ENCODE results near the gene CPTP.

DNA sequence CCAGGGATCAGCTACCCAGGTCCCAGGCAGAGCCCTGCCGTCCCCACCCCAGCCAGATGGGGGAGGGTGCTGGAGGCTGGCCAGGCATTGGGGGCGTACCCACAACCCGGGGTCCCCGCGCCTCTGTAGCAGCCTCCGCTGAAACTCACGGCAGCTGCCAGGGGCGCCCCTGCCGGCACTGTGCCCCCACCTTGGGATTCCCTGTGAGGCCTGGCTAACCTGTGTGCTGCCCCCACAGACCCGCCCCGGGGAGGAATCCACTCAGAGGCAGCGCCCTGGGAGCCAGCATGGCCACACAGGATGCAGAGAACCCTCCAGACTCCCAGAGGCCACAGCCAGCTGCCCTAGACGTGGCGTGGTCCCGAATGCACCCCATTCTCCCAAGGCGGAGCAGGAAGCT lies 20.8 kb downstream of the CPTP start:
- TF ChIP-seq, protein P1, sequence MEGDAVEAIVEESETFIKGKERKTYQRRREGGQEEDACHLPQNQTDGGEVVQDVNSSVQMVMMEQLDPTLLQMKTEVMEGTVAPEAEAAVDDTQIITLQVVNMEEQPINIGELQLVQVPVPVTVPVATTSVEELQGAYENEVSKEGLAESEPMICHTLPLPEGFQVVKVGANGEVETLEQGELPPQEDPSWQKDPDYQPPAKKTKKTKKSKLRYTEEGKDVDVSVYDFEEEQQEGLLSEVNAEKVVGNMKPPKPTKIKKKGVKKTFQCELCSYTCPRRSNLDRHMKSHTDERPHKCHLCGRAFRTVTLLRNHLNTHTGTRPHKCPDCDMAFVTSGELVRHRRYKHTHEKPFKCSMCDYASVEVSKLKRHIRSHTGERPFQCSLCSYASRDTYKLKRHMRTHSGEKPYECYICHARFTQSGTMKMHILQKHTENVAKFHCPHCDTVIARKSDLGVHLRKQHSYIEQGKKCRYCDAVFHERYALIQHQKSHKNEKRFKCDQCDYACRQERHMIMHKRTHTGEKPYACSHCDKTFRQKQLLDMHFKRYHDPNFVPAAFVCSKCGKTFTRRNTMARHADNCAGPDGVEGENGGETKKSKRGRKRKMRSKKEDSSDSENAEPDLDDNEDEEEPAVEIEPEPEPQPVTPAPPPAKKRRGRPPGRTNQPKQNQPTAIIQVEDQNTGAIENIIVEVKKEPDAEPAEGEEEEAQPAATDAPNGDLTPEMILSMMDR (IDR thresholded peaks at IDR 0.05; ENCODE audit: borderline replicate concordance, extremely low read depth, low read length, poor library complexity, severe bottlenecking): no peak
- no peak for TF ChIP-seq EZH2 (IDR thresholded peaks at IDR 0.05; ENCODE audit: borderline replicate concordance, low read depth, low read length, severe bottlenecking)

All from DND-41 (cell line).